Peyer's patch (tissue), 4 donors: ENCODE data around the gene NTNG1.

ENCODE experiments used
- CTCF ChIP-seq, 6 experiments: fragments of 450-650 bp in 4 of 6; fragments of 200-600 bp in 2 of 6; sonication (generic) in 1 of 6; IDR thresholded peaks; one replicate each; pipeline ENCODE4 v1.5.1; 2017 to 2019; ENCODE audit warnings: antibody characterized with exemption in 6 of 6, mild to moderate bottlenecking in 3 of 6, moderate library complexity in 1 of 6
- POLR2A ChIP-seq, 2 donors: fragments of 450-650 bp; IDR thresholded peaks; one replicate each; pipeline ENCODE4 v1.5.1; 2017; ENCODE audit warnings: antibody characterized with exemption in 2 of 2, mild to moderate bottlenecking in 2 of 2, moderate library complexity in 2 of 2

- TF ChIP-seq CTCF (IDR thresholded peaks at IDR 0.05) (no peak), POLR2A (IDR thresholded peaks at IDR 0.05) (no peak)
Measured at GRCh38 chr1:107116306-107116790, 24.5 kb upstream of the NTNG1 start.
